Spleen (tissue), 7 donors: ENCODE data around the gene SPDYE18.
"Not testable (repeated sequence)": the region's sequence is repeated elsewhere in the genome, so short reads cannot be mapped to it uniquely, and the experiment has no call there.

Source experiments
- POLR2AphosphoS5 ChIP-seq, 3 donors: sonication (generic); formaldehyde crosslinking; IDR thresholded peaks; one replicate each; pipeline ENCODE4 v1.5.1; 2017; ENCODE audit warnings: antibody characterized with exemption in 3 of 3
- TF ChIP-seq, protein P1 (sequence below), 11 experiments: fragments of 200-600 bp in 7 of 11; fragments of 450-650 bp in 4 of 11; sonication (generic) in 4 of 11; IDR thresholded peaks in 8 of 11; conservative IDR thresholded peaks in 3 of 11; 1 replicate in 7 of 11; 2 replicates in 4 of 11; pipeline versions ENCODE4 v1.4.0 to v1.8.0; 2016 to 2021; ENCODE audit warnings: antibody characterized with exemption in 11 of 11, inconsistent platforms in 4 of 11, mild to moderate bottlenecking in 1 of 11
- donor health status: DM: no; HTN: no; CAD: no; lungs with moderate emphysema.
- donor health status: DM: no; HTN: no; CAD: no.
- donor health status: DM: no; HTN: no; CAD: no.

GRCh38 chr7:77071108-77071507, 8.8 kb upstream of the SPDYE18 start:
- TF ChIP-seq, protein P1, sequence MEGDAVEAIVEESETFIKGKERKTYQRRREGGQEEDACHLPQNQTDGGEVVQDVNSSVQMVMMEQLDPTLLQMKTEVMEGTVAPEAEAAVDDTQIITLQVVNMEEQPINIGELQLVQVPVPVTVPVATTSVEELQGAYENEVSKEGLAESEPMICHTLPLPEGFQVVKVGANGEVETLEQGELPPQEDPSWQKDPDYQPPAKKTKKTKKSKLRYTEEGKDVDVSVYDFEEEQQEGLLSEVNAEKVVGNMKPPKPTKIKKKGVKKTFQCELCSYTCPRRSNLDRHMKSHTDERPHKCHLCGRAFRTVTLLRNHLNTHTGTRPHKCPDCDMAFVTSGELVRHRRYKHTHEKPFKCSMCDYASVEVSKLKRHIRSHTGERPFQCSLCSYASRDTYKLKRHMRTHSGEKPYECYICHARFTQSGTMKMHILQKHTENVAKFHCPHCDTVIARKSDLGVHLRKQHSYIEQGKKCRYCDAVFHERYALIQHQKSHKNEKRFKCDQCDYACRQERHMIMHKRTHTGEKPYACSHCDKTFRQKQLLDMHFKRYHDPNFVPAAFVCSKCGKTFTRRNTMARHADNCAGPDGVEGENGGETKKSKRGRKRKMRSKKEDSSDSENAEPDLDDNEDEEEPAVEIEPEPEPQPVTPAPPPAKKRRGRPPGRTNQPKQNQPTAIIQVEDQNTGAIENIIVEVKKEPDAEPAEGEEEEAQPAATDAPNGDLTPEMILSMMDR (IDR thresholded peaks at IDR 0.05 in 8 of 11, conservative IDR thresholded peaks at IDR 0.05 in 3 of 11), result not testable (repeated sequence)
- not testable (repeated sequence) for TF ChIP-seq POLR2AphosphoS5 (IDR thresholded peaks at IDR 0.05)
